HG02943 (cell line): ENCODE data around the gene SCN1A.
"Not testable (repeated sequence)": the region's sequence is repeated elsewhere in the genome, so short reads cannot be mapped to it uniquely, and the experiment has no call there.

ENCODE experiments used
- ATAC-seq: cut with Tn5 transposase; IDR thresholded peaks from one replicate; pipeline ENCODE4 v1.9.1; 2021; ENCODE audit warnings: mild to moderate bottlenecking, low read depth, moderate library complexity; ENCODE audit not compliant: unreplicated experiment

SCN1A gene

DNA sequence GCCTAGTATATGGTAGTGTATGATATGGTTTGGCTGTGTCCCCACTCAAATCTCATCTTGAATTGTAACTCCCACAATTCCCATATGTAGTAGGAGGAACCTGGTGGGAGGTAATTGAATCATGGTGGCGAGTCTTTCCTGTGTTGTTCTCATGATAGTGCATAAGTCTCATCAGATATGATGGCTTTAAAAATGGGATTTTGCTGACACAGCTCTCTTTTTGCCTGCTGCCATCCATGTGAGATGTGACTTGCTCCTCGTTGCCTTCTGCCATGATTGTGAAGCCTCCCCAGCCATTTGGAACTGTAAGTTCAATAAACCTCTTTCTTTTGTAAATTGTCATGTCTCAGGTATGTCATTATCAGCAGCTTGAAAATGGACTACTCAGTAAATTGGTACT is 9.5 kb upstream of the SCN1A start:
- no peak for ATAC-seq

DNA sequence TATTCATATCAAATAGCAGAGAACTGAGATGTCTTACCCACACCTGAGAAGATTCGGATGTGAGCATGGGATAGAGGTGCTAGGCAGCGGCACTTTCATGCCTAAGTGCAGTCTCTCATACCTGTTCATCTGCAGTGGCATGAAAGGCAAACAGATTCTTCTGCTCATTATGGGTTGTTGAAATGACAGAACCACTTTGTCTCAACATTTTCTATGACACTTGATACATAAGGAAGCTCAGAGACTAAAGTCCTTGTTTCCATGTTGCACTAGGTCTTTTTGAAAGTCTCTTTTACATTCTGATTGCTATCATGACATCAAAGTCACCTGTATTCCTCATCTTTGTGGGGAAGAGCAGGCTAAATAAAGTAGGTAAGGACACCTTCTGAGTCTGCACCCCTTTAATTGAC is 8.0 kb upstream of the SCN1A start:
- no peak for ATAC-seq

GRCh38 chr2:166135152-166135848 is 7.5 kb upstream of the SCN1A start:
- ATAC-seq, result no peak

- no peak for ATAC-seq
Observed at GRCh38 chr2:166134252-166135151, 6.7 kb upstream of the SCN1A start.

DNA sequence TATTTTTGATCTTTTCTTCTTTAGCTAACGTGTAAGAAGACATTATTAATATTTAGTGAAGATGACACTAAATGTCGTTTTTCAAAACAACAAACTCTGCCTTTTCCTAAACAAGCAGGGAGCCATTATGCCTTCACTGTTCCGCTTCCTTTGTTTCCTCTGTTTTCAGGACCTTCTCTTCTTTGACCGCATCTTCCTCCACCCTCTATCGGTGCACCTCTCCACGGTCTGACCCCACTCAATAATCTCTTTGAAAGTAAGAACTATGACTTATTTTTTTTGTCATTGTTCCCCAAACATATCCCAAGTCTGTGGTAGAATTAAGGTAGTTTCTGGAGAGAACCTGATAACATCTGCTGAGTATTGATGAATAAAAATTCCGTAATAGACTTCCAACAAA is 5.8 kb upstream of the SCN1A start:
- ATAC-seq, result no peak

- no peak for ATAC-seq
Observed at GRCh38 chr2:166128156-166128505, 311 bp upstream of the SCN1A start.

- no peak for ATAC-seq
Observed at GRCh38 chr2:166126007-166126639, 1.7 kb downstream of the SCN1A start.

DNA sequence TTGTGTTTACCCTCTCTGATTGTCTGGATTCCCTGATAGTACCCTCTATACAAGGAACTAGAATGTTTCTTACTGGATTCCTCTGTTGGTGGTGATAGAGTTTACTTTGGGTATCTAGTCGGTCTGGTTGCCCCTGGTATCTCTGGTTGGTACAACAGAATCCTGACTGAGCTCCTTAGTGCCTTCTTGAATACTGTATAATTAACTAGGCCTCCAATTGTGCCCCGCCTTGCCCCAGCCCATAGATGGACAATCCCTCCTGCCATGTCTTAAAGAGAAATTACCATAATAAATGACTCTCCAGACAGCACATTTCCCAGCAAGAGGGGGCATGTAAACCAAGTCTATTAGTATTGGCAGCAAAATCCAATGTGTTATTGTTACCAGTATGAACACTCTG is 2.3 kb downstream of the SCN1A start:
- no peak for ATAC-seq

- no peak for ATAC-seq
Observed at GRCh38 chr2:166118180-166118579, 9.6 kb downstream of the SCN1A start.

DNA sequence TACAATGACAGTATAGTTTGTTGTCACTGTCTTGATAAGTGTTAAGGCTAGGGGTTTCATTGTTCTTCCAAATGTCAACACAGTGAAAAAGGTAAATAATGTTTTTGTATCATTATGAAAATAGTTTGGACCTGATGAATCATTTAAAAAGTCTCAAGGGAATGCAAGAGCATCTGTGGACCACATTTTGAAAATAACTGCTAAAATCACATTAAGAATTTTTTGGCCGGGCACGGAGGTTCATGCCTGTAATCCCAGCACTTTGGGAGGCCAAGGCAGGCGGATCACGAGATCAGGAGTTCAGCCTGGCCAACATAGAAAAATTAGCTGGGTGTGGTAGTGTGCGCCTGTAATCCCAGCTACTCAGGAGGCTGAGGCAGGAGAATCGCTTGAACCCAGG is 10.3 kb downstream of the SCN1A start:
- no peak for ATAC-seq

- ATAC-seq, result no peak
Observed at GRCh38 chr2:166115589-166115988, 12.2 kb downstream of the SCN1A start.

GRCh38 chr2:166112193-166112605 is 15.6 kb downstream of the SCN1A start:
- no peak for ATAC-seq

DNA sequence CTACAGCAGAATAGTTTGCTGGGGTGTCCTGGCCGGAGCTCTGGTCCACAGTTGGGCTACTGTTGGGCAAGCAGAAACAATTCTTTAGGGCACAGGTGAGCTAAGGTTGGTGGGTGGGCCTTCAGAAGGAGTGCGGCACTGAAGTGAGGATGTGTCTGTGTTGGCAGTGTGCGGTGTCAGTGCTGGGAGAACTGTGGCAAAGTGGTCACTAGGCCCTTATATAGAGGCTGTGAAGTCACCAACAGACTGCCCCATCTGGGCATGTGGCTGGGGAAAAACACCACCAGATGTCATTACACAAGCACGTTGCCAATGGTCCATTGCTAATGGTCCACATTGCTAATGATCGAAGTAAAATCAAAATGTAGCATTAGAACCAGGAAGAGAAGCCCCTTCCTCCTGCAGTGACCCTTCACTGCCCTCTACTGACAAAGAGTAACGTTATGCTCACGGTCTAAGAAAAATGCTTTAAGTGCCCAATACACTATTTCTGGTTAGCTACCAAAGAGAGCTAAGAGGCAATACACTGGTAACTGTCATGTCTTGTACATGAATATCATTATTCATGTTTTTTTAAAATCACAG is 21.3 kb downstream of the SCN1A start:
- ATAC-seq, result no peak

GRCh38 chr2:166104773-166105172 is 23.0 kb downstream of the SCN1A start:
- no peak for ATAC-seq

- ATAC-seq, result no peak
Observed at GRCh38 chr2:166104084-166104483, 23.7 kb downstream of the SCN1A start.

GRCh38 chr2:166103277-166103676 is 24.5 kb downstream of the SCN1A start:
- not testable (repeated sequence) for ATAC-seq

GRCh38 chr2:166094325-166094724 is 33.5 kb downstream of the SCN1A start:
- no peak for ATAC-seq

DNA sequence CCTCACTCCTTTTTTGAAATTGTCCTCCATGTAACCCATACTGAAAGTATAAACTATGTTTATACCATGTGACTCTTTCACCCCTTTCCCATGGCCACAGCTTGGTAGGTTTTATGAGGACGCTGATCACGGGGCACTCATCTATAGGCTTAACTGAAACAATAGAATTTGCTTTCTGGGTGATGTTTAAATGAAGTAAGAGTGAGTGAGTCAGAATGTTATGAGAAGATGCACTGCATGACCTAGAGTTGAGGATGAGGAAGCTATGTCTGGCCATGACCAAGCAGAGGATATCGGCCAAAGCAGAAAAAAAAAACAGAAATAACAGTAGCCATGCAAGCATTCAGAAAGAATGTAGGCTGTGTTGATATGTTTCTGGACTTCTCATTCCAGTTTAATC is 34.9 kb downstream of the SCN1A start:
- ATAC-seq, result no peak

DNA sequence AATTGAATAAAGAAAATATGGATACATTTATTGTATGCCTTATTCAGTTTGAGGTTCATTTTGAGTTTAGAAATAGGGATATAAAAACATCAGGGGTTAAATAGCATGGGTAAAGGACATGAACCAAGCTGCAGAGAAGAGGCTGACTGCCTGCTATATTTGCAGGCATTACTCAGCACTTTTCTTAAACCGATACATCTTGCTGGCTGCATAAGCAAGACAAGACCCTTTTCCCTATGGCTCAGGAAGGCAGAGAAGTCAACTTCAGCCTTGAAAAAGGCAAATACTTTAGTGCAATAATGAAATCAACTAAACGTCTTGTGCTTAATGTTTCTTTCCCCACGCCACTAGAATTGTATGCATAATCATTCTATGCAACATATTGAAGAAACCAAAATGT is 36.4 kb downstream of the SCN1A start:
- no peak for ATAC-seq

DNA sequence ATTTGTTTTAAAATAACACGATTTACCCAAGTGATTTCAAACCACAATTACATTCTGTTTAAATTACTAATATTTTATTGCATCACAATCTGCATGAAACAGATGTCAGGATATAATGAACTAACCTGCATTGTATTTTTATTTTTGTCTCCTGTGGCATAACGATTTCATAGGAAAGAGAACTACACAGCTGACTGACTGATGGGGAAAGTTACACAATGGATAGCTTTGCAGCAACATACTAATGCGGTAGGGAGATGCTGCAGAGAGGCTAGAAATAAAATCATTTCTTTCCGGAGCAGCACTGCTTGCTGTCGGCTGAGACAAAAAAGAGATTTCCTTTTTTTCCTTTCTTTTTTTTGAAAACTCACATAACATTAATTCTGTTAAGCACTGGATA is 36.9 kb downstream of the SCN1A start:
- no peak for ATAC-seq

GRCh38 chr2:166090346-166090745 is 37.5 kb downstream of the SCN1A start:
- no peak for ATAC-seq
